ENCODE measurements around the gene LETMD1.

The LETMD1 gene

DNA sequence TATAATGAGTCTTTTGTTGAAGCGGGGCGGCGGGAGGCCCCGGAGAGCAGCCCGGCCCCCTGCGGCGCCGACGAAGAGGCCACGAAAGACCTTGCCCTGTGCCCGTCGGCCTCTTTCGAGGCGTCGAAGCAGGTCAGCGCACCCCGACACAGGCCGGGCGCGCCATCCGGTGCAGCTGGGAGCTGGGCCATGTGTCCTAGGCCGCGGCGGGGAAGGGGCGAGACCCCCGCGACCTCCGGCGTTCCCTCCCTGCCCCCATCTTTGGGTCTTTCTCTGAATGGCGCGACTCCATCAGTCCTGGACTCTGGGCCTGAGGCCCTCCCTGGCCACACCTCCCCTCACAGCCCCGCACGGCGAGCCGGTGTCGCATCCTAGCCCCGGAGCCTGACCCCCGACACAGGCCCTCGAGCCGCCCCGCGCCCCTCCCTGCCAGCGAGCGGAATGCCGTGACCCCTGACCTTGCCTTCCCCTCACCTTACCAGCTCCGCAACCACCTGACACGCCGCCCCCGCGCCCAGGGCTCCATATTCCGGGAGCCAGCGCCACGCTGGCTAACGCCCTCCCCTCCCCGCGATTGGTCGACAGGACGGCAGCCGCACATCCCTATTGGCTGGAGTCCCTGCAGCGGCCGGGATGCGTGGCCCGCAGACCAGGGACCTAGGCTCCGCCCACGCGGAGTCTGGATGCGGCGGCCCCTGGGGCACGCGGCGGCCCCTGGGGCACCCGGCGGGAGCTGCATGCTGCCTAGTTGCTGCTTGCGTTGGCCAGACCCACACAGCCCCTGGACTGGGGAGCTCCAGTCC lies 22.1 kb upstream of the LETMD1 start, which contains the start of gene SLC11A2:
Gene SLC11A2, minus strand, starts transcription at position 549 of the 803 bp plus-strand sequence. CDS start 15,656 bp downstream, outside the sequence.
- DNase-seq (ENCODE audit: low spot score) = peak; percentile 91

DNA sequence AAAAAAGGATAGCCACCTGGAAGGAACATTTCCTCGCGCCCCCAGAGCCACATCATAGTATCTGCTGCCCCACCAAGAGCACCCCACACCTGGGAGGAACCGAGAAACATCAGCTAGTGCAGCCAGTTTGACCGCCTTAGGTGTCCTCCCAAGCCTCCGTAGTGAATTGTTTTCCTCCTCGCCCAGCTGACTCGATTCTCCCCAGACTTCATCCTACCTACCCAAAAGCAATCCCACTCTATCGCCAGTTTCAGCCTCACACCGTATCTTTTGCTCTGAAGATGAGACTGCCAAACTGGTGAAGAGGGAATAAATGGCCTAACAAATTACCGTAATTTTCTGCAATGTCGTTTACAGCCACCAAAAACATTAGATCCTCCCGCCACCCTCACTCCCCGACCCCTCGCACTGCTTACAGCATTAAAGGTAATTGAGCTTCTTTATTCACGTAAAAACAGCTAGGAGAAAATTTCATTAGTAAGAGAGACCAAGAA lies 20.7 kb upstream of the LETMD1 start:
- no peak for DNase-seq (ENCODE audit: low spot score)

DNA sequence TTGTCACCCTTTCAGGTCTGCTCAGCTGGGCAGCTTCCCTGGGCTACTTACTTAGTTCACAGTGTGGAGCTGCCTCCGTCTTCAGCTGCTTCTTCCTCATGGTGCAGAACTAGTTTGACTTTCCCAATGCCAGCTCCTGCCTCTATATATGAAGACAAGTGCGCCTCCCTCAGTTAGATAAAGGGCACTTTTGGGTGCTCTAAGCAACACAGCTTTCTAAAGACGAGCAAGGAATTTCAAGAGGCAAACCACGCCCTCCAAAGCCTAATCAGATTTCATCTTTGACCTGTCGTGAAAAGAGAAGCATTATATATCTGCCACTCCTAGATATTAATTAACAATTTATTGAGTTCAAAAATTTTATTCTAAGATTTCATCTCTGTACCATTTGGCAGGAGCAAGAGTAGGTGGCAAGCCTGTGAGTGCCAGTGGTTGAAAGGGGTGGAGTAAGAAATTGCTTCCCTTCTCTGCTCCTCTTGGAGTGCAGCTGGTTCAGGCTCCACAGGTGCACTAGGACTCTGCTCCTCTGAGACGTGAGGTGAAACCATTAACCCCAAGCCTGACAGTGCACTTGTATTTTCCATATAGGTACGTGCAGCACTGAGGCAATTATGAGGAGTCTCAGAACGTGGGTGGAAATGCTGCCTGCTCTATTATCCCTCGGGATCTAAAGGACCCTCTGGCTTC lies 19.9 kb upstream of the LETMD1 start:
- DNase-seq (ENCODE audit: low spot score) = no peak

DNA sequence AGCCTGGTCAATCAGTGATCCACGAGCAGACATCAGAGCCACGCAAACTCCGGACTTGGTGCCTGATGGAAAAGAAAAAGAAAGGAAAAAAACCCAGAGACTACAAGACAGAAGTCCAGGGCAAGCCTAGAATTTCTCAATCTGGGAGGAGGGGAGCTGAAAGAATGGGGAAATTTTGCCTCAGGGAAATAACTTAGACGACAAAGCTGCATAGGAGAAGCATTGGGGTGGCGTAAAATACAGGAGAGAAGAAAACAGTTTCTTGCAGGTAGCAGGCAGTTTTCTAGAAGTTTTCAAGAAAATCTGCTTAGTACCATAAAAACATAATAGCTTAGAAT lies 19.3 kb upstream of the LETMD1 start:
- DNase-seq (ENCODE audit: low spot score) = no peak

DNA sequence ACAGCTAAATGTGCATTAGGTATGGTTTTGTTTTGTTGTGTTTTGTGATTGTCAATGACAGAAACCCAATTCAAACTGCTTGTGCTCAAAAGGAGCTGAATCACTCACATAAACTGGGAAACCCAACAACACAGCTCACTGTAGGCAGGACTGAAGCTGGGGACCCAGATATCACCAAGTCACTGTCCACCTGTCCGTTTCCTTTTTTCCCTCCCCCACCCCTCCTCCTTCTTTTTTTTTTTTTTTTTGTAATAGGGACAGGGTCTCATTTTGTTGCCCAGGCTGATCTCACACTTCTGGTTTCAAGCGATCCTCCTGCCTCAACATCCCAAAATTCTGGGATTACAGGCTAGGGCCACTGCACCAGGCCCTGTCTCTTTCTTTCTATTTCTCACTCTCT lies 15.1 kb upstream of the LETMD1 start:
- no peak for DNase-seq (ENCODE audit: low spot score)

DNA sequence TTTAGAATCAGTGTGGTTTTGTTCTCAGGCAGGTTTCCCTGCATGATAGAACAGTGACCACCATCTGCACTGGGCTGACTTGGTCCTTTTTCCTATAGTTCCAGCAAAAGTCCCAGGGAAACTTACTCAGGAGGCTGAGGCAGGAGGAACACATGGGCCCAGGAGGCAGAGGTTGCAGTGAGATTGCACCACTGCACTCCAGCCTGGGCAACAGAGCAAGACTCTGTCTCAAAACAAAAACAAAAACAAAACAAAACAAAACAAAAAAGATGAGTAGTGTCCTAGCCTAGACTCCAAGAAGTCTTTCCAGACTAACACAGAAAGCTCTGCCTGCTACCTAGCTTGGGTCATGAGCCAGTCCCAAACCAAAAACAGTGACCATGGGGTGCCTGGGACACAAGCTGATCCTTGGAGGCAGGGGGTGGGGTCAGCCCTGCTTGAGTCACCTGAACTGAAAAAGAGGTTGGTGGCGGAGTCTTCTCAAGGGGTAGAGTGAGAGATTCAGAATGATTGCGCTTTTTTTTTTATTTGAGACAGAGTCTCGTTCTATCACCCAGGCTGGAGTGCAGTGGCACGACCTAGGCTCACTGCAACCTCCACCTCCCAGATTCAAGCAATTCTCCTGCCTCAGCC lies 14.6 kb upstream of the LETMD1 start:
- no peak for DNase-seq (ENCODE audit: low spot score)

DNA sequence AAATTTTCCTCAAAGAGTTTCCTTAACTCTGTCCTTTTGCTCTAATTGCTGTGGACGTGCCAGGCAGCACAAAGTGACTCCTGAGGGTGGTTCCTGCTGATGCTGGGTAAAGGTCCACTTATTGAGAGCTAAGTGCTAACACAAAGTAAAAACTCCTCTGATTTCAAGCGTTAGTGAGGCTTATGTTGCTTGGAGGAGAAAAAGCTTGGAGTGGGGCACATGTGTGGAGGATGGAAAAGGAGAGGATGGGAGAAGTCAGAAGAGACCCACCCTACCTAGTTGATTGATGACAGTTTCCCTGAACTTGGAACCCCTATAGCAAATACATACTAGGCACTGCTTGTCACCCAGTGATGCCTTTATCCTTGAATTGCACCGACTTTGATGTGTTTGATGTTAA lies 11.8 kb upstream of the LETMD1 start:
- no peak for DNase-seq (ENCODE audit: low spot score)

DNA sequence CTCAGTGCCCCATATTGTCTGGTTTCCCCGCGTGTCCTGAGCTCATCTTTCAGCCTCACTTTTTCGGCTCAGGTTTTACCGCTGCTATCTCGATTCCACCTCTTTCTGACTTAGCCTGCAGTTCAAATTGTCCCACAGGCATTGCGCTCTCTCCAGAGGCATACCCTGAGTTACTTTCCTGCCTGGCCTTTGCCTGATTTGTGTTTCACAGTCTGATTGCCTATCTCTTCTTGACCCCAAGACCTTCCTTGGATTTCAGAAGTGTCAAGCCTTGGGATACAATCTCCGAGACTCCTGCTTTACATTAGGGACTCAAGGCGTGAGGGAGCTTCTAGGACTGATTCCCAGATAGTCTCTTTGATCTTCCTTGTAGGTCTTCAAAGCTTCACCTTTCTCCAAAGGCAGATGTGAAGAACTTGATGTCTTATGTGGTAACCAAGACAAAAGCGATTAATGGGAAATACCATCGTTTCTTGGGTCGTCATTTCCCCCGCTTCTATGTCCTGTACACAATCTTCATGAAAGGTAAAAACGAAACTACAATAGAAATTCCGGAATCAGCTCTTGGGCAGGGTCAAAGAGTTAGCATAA lies 629 bp downstream of the LETMD1 start:
- no peak for DNase-seq (ENCODE audit: low spot score)

DNA sequence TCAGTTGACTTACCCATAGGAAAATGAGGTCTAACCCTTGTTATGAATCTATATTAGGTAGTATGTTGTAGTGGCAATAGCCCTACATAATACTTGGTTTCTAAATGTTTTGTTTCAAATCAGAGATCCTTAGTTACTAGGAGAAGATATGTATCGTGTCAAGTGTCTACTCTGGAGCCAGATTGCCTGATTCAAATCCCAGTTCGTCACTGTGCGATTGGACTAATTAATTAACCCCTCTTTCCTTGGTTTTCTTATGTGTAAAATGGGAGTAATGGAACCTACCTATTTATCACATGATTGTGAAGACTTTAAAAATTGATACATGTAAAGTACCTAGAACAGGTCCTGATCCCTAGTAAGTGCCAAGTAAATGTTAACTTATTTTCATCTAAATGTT lies 1.4 kb downstream of the LETMD1 start:
- DNase-seq (ENCODE audit: low spot score) = no peak

DNA sequence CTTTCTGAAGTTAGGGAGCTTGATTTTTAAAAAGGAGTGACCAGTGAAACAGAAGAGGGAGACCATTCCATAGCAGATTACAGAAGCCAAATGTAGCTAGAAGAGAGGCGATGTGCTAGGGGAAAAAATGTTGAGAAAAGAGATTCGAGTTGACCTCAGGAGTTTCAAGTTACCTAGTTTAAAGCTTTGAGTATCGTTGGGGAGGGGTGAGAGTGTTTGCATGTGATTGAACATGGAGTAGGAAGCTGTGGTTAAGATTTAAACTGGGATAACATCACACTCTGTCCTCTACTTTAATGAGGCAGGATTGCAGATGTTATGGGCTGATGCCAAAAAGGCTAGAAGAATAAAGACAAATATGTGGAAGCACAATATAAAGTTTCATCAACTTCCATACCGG lies 3.7 kb downstream of the LETMD1 start:
- no peak for DNase-seq (ENCODE audit: low spot score)

DNA sequence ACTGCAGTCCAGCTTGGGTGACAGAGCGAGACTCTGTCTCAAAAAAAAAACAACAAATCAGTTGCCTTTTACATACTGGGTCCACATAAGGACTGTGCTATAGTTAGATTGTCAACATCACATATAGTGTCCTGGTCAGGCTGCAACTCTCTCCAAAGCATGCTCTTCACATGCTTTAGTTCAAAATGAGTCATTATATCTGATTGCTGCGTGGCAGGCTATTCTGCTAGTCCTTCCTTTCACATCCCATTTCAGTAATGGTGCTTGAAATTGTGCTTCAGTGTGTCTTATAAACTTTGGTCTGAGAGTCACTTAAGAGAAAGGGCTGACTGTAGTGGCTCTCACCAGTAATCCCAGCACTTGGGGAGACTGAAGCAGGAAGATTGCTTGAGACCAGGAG lies 6.9 kb downstream of the LETMD1 start:
- DNase-seq (ENCODE audit: low spot score) = no peak

DNA sequence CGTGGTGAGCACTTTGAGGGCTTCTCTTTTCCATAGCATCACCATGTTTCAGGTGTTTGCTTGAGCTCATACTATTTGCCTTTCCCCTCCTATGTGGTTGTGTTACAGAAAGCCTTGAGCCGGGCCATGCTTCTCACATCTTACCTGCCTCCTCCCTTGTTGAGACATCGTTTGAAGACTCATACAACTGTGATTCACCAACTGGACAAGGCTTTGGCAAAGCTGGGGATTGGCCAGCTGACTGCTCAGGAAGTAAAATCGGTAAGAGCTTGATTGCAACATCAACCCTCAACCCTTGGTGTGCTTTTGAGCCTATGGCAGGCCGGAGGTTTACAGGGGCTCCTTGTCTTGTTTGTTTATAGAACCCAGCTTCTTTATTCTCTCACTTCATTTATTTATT lies 8.1 kb downstream of the LETMD1 start:
- no peak for DNase-seq (ENCODE audit: low spot score)

DNA sequence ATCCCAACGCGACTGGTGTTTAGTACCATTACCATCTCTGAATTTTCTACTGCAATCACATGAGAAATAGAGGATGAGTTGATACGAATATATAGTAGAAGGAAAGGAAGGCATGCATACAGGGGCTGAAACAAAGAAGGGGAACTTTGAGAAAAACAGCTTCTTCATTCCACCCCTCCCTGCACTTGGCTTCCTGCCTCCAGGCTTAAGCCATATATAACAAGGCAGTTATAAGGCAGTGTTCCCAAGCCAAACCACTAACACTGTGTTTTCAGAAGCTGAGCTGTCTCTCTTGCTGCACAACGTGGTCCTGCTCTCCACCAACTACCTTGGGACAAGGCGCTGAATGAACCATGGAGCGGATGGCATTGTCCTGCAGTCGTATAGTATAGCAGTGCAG lies 11.0 kb downstream of the LETMD1 start:
- no peak for DNase-seq (ENCODE audit: low spot score)

DNA sequence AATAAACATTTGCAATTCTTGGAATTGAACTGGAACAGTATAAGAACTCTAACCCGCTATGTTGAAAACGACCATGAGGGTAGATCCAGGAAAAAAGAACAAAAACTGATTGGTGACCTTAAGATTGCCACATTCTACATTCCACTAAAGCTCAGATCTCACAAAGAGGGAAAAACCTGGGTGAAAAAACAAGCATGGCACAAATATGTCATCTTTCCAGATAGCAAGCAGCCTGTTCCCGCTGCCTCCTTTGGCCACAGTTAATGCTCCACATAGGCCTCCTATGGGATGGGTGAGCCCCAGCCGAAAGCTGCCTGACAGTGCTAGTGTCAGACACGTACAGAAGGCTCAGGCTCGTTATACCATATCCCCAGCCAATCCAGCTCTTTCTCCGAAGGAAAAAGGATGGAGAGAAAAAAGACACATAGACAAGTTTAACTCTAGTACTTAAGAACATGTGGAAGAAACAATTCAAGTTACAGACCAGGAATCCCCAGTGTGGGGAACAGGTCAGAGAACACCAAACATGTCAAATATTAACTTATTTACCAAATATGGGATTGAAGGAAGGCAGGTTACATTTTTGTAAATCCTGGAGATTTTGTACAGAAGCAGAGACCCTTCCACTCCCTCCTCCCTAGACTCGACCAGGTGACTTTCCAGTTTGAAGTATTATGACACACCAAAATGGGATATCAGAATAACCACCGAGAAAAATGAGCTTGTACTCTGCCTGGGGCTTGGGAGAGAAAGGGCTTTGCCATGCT lies 14.7 kb downstream of the LETMD1 start:
- no peak for DNase-seq (ENCODE audit: low spot score)

DNA sequence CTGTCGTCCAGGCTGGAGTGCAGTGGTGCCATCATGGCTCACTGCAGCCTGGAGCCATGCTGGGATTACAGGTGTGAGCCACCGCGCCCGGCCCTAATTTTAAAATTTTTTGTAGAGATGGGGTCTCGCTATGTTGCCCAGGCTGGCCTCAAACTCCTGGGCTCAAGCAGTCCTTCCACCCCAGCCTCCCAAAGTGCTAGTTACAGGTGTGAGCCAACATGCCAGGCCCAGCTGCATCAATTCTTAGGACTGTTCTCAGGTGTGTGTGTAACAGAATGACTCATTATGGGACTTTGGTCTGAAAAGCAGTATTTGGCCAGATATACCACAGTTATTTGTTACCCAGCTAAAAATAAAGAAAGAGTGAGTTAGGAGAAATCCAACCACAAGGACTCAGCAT lies 17.4 kb downstream of the LETMD1 start:
- DNase-seq (ENCODE audit: low spot score) = no peak

DNA sequence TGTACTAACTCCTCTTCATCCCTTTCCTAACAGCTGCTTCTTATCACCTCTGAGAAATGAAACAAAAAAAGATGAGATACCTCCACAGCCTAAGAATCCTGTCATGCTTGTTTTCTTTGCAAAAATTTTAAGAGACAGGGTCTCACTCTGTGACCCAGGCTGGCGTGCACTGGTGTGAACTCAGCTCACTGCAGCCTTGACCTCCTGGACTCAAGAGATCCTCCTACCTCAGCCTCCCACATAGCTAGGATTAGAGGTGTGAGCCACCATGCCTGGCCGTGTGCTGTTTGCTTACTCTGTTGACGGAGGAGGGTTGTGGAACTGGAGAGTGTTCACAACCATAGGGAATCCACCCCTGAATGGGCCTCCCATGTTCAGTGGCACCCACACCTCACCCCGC lies 19.1 kb downstream of the LETMD1 start:
- no peak for DNase-seq (ENCODE audit: low spot score)

DNA sequence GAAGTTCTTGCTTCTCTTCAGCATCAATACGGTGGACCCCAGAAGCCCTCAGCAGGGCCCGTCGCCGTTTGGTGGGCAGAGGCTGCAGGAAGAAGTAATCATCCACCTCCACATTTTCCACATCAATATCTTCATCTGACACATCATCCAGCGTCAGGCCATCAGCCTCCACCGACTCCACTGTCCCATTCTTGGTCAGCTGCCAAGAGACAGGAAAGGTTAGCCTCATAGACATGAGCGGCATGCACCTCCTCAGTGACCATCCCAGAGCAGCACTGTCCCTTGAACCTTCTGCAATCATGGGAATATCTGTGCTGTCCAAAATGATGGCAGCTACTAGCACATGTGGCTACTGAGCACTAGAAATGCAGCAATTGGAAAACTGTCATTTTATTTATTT lies 19.6 kb downstream of the LETMD1 start:
- no peak for DNase-seq (ENCODE audit: low spot score)

DNA sequence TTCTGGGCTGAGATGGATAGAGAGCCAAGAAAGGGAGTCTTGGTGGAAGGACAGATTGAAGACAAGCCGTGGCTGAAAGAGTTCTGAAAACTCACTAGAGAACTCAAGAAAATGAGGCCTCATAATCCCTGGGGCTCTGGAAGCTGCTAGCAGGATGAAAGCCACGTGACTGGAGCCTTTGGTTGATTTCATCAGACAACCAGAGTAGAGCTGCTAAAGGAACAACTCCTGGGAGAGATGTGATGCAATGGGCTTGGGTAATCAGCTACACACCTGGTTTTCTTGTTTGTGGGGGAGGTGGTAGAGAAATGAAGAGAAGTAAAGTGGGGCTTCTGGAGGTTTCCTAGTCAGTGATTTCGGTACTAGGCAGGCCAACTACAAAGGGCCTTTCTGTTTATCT lies 21.9 kb downstream of the LETMD1 start:
- peak; percentile 44 for DNase-seq (ENCODE audit: low spot score)

DNA sequence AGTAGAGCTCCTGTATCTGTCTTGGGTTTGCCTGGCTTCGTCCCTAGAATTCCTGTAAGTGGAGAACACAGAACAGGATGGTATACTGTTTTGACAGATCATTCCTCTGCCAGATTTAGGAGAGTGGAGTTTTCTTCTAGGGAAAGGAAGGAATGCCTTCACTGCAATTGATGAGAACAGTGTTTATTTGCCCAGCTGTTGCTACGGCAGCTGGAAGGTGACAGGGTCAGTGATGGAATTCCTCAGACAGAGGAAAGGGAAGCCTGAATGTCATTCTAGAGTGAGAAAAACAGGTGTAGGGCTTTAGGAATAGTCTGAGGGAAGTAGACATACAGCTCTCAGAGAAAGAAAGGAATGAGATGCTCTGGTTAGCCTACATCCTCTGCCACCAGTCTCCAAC lies 23.5 kb downstream of the LETMD1 start:
- no peak for DNase-seq (ENCODE audit: low spot score)

DNA sequence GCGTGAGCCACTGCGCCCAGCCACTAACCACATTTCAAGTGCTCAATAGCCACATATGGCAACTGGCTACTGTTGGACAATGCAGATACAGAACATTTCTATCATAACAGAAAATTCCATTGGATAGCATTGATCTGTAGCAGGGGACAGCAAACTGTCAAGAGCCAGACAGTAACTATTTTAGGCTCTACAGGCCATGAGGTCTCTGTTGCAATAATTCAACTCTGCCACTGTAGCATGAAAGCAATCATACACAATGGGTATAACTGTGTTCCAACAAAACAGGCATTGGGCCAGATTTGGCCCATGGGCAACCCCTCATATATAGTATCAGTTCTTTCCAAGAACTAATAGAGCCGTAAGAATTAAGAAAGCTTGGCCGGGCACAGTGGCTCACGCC lies 27.3 kb downstream of the LETMD1 start:
- DNase-seq (ENCODE audit: low spot score) = no peak

DNA sequence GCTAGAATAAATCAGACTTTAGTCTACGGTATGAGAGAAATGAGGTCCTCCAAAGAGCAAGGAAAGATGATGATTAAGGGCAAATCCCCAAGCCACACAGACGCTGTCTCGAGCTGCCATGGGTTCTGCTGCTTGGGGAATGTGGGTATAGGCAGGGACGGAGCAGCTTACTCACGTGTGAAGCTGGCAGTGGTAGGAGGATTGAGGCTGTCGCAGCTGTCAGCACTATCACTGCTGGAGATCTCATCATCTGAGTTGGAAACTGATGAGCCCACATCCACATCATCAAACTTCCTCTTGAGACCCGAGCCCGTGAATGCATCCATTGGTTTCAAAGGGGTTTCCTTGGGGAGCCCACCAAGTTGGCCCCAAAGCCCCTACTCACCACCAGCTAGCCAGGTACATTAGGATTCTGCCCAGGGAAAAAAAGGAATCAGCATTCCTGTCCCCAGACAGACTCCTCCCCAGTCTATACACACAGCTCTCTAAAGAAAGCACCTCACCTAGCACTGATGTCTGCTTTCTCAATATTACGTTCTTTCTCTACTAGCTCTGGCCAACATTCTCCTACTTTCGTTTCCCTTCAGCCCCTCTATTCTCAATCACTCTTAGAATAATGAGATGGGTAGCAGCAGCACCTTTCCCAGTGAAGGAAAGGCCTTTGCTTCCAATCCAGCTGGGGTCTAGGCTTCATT lies 28.3 kb downstream of the LETMD1 start:
- no peak for DNase-seq (ENCODE audit: low spot score)
